Measurements from ENCODE around the gene LIMS4.
"Not testable (repeated sequence)": the region's sequence is repeated elsewhere in the genome, so short reads cannot be mapped to it uniquely, and the experiment has no call there.

LIMS4 gene

DNA sequence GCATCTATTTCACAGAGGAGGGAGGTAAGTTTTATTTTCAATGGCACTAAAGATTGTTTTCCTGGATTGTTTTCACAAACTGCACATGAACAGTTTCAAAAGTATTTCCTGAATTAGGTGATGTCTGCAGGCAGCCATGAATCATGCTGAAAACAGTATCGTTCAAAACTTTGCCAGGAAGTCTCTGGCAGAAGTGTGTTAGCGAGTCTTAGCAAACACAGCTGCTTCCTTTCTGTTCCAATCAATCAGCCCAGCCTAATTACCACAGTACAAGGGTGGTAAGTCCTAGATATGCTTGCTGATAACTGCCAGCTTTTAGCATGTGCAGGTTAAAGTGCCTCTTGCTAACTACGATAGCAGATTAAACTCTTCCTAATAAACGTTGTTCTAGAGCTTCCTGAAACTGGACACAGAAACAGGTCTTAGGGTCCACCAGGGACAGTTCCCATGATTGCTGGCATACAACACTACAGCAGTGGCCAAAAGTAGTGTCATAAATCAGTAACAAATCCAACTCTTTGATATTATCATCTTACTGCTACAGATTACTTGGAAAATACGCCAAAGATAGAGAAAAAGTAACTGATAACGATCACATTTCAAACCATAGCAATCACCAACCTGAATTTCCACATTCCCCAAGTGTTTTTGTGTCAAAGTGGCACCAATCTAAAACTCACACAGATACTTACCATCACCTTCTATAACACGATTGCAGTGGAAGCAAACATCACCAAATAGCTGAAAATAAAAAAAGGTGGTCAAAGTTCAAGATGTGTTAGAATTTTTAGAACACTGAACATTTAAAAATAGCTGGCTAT is 23.3 kb downstream of the LIMS4 start:
- not testable (repeated sequence) for DNase-seq (ENCODE audit: low read depth)

DNA sequence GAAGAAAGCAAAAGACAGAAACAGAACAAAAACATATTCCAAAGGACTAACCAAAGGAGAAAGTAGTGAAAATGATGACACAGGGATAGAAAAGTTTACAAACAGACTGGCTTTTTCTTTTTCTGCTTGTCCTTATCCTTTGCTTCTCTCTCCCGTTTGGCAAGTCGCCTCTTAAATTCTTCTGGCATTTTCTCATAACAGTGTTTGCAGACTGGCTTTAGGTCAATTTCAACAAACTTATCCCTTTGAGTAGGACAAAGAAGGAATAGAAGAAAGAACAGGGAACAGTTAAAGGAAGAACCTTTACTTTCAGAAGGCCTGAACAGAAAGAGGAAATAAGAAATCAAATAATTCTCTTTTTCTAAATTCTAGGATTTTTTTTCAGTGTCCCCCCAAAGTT is 26.0 kb downstream of the LIMS4 start:
- not testable (repeated sequence) for DNase-seq (ENCODE audit: low read depth)

- DNase-seq (ENCODE audit: low read depth), result not testable (repeated sequence)
Observed at GRCh38 chr2:110443305-110444005, 29.2 kb downstream of the LIMS4 start.

DNA sequence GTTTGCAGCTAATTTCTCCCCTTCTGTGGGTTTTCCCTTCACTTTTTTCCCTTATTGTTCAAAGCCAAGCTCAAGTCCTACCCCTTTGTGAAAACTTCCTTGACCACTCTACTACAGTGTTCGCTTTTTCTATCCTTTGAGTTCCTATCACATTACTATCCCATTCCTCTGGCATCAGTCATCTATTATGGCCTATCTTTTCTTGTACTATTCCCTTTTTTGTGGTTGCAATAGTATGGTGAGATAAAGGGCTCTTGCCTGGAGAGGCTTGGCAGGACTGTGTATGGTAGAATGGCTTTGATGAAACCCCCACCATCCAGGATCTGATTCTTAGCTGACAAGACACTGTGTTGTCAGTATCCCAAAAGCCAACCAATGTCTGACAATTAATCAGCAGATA is 30.7 kb downstream of the LIMS4 start:
- DNase-seq (ENCODE audit: low read depth), result not testable (repeated sequence)

DNA sequence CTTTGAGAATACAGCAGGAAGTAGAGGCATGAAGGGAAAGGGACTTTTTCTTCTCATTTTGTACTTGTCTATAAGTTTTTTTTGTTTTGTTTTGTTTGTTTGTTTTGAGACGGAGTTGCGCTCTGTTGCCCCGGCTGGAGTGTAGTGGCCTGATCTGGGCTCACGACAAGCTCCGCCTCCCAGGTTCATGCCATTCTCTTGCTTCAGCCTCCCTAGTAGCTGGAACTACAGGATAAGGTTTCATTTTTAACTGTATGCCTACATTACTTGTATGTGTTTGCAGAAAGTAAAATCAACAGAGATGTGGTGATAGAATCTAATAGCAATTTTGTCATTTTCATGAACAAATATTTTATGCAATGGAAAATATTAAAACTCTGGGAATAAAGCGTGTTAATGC is 38.1 kb downstream of the LIMS4 start:
- DNase-seq (ENCODE audit: low read depth), result not testable (repeated sequence)

DNA sequence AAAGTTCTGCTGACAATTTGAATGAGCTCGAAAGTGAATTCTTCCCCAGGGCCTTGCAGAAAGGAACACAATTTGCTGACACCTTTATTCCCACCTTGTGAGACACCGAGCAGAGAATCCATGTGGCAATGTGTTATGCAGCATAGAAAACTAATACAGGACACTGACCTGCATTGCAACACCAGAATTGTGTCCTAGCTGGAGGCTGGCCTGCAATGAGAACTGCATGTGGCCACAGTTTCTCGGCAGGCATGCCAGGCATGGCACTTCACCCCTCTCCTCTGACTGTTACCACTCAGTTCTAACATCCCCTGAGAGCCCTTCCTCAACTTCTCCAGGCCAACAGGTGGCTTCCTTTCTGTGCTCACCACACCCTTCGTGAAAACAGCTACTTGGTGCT is 46.9 kb downstream of the LIMS4 start:
- DNase-seq (ENCODE audit: low read depth), result not testable (repeated sequence)

GRCh38 chr2:110424421-110424820 is 48.2 kb downstream of the LIMS4 start:
- DNase-seq (ENCODE audit: low read depth), result not testable (repeated sequence)

DNA sequence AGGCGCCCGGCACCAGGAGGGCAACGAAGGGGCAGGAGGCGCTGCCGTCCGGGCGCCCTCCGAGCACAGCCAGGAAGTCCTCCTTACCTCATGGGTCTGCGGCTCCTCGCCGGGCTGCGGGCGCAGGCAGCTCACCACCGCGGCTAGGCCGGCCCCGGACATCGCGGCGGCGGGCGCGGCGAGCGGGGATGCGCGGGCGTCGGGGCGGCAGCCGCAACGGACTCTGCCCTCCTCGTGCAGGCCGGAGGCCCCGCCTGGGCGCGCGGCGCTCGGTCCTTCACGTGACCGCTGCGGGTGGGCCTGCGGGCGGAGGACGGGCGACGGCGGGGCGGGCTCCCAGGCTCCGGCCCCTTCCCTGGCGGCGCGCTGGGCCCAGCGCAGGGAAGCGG is 49.0 kb downstream of the LIMS4 start:
- not testable (repeated sequence) for DNase-seq (ENCODE audit: low read depth)

DNA sequence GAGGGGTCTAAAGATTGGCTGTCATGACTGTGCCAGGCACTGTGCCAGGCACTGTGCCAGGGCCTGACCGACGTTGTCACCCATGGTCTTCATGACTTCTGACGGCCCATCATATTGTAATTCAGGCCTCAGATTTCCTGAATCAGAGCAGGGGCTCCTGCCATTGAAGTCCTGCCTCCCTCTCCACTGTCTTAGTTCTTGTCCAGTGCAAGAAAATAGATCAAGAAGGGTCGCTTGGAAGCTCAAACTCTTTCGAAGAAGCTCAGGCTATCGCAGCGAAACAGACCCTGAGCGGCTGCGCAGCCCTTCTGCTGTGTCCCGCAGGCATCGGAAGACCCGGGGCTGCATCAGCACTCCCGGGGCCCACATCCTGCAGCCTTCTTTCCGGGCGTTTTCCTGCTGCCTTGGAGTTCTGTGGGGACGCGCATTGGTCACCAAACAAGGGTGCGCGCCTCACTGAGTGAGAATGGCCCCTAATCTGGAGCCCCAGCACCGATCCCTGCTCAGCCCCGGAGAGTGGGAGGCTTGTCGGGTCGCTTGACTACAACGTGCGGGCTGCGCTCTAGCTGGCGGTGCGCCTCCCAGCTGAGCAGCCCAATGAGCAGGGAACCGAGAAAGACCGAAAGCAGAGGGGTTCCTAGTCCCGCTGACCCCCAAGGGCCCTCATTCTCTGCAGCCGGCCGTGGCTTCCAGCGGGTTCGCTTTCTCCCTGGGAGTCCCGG is 49.6 kb downstream of the LIMS4 start:
- not testable (repeated sequence) for DNase-seq (ENCODE audit: low read depth)

DNA sequence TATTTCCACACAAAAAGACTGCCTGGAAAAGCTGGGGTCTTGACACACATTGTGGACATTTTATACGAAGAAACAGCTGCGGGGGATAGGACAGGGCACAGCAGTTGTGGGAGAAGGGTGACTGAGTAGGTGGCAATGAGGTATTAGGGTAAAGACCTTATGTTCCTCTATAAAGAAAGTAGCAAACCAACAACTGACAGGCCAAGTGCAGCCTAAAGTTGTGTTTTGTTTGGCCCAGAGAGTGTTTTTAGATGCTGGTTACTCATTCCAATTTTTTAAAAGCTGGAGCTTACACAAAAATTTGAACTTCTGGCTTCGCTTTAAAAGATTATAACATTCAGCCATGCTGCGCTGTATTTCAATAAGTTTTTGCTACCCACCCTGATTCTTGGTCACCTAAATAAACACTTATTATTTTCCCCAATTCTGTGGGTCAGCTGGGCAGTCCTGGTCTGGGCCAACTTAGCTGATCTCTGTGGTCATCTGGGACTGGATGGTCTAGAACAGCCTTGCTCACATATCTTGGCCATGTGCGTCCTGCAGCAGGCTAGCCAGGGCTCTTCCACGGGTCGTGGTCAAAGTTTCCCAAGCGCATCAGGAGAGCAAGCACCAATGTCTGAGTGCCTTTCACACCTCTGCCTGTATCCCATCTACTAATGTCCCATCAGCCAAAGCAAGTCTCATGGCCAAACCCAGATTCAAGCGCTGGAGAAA is 51.8 kb downstream of the LIMS4 start:
- not testable (repeated sequence) for DNase-seq (ENCODE audit: low read depth)

GRCh38 chr2:110407142-110407541 is 65.5 kb downstream of the LIMS4 start:
- DNase-seq (ENCODE audit: low read depth), result not testable (repeated sequence)

GRCh38 chr2:110404988-110405387 is 67.6 kb downstream of the LIMS4 start:
- DNase-seq (ENCODE audit: low read depth), result not testable (repeated sequence)

DNA sequence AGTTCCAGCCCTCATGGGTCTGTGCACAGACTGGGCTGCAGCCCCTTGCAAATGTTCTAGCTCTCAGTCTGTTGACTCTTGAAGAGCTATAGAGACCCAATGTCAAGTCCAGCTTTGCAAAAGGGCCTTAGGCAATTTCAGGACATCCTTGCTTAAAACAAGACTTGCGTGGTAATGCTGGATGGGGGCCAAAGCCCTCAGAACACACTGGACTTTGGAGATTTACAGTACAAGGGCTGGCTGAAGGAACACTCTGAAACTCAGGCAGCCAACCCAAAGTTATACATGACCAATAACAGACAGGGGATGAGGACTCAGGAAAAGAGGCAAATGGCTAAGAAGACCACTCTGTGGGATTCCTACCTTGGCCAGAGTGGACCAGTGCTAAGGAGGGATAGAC is 68.4 kb downstream of the LIMS4 start:
- DNase-seq (ENCODE audit: low read depth), result not testable (repeated sequence)

- not testable (repeated sequence) for DNase-seq (ENCODE audit: low read depth)
Observed at GRCh38 chr2:110401001-110401618, 71.5 kb downstream of the LIMS4 start.

- not testable (repeated sequence) for DNase-seq (ENCODE audit: low read depth)
Observed at GRCh38 chr2:110399378-110399777, 73.2 kb downstream of the LIMS4 start.

- not testable (repeated sequence) for DNase-seq (ENCODE audit: low read depth)
Observed at GRCh38 chr2:110395990-110396389, 76.6 kb downstream of the LIMS4 start.
